SH-SY5Y (cell line): Measurements from ENCODE around the gene TCEAL7.

Source experiments
- GATA2 ChIP-seq: IDR thresholded peaks from 2 replicates; pipeline ENCODE4 v1.6.1; 2011; ENCODE audit warnings: mild to moderate bottlenecking, low read depth, low read length
- GATA3 ChIP-seq: IDR thresholded peaks from 2 replicates; pipeline ENCODE4 v1.6.1; 2011; ENCODE audit warnings: low read depth, mild to moderate bottlenecking, low read length, moderate library complexity

GRCh38 chrX:103362474-103362873 lies 32.4 kb downstream of the TCEAL7 start:
- TF ChIP-seq GATA3: no peak
- no peak for TF ChIP-seq GATA2
